Activated CD4-positive, alpha-beta T cell treated with anti-CD3 and anti-CD28 coated beads, Interleukin-2, amount 50 U/mL, for 16 hours (primary cell): ENCODE measurements around the gene RASA2.
A peak's percentile ranks its signal among the peaks of the same experiment; 100 is the strongest.
"Not testable (repeated sequence)": the region's sequence is repeated elsewhere in the genome, so short reads cannot be mapped to it uniquely, and the experiment has no call there.

ENCODE experiments used
- DNase-seq: peaks from one replicate; pipeline ENCODE4 v3.0.0-alpha.2; 2020

The RASA2 gene

GRCh38 chr3:141499965-141500364 lies 13.1 kb downstream of the RASA2 start:
- peak; percentile 72 for DNase-seq

GRCh38 chr3:141500397-141500796 lies 13.6 kb downstream of the RASA2 start:
- DNase-seq = peak; percentile 25

GRCh38 chr3:141505166-141505565 lies 18.3 kb downstream of the RASA2 start:
- no peak for DNase-seq

- DNase-seq = no peak
Observed at GRCh38 chr3:141506071-141506470, 19.2 kb downstream of the RASA2 start.

GRCh38 chr3:141507392-141508066 lies 20.7 kb downstream of the RASA2 start:
- DNase-seq = no peak

GRCh38 chr3:141508067-141508436 lies 21.2 kb downstream of the RASA2 start:
- DNase-seq = no peak

GRCh38 chr3:141511361-141511760 lies 24.5 kb downstream of the RASA2 start:
- no peak for DNase-seq

- DNase-seq = no peak
Observed at GRCh38 chr3:141514382-141514781, 27.6 kb downstream of the RASA2 start.

- no peak for DNase-seq
Observed at GRCh38 chr3:141519587-141519986, 32.8 kb downstream of the RASA2 start.

GRCh38 chr3:141521781-141522180 lies 35.0 kb downstream of the RASA2 start:
- DNase-seq = no peak

- DNase-seq = no peak
Observed at GRCh38 chr3:141523615-141524375, 37.0 kb downstream of the RASA2 start.

GRCh38 chr3:141524988-141525387 lies 38.2 kb downstream of the RASA2 start:
- no peak for DNase-seq

GRCh38 chr3:141525814-141526213 lies 39.0 kb downstream of the RASA2 start:
- no peak for DNase-seq

- no peak for DNase-seq
Observed at GRCh38 chr3:141526709-141527108, 39.9 kb downstream of the RASA2 start.

GRCh38 chr3:141528800-141529199 lies 42.0 kb downstream of the RASA2 start:
- DNase-seq = no peak

GRCh38 chr3:141529256-141529655 lies 42.4 kb downstream of the RASA2 start:
- no peak for DNase-seq

GRCh38 chr3:141529717-141530414 lies 43.0 kb downstream of the RASA2 start:
- no peak for DNase-seq

GRCh38 chr3:141530415-141530768 lies 43.6 kb downstream of the RASA2 start:
- no peak for DNase-seq

GRCh38 chr3:141532609-141533008 lies 45.8 kb downstream of the RASA2 start:
- DNase-seq = no peak

- not testable (repeated sequence) for DNase-seq
Observed at GRCh38 chr3:141536017-141536416, 49.2 kb downstream of the RASA2 start.

GRCh38 chr3:141537856-141538255 lies 51.0 kb downstream of the RASA2 start:
- no peak for DNase-seq

- no peak for DNase-seq
Observed at GRCh38 chr3:141538568-141539240, 51.9 kb downstream of the RASA2 start.

- DNase-seq = no peak
Observed at GRCh38 chr3:141539431-141540187, 52.8 kb downstream of the RASA2 start.
